SW 1271 (cell line): Measurements from ENCODE around the gene DMC1.

ENCODE experiments used
- DNase-seq, 2 experiments: peaks; one replicate each; lab custom pipeline; 2025; lab: John Stamatoyannopoulos, UW

DMC1 gene

GRCh38 chr22:38566726-38567504 is 3.1 kb downstream of the DMC1 start:
- no peak for DNase-seq

- DNase-seq: no peak
These were observed 4.5 kb downstream of the DMC1 start for GRCh38 chr22:38565441-38565840.

GRCh38 chr22:38564669-38565068 is 5.3 kb downstream of the DMC1 start:
- DNase-seq: no peak

- DNase-seq: no peak
These were observed 15.7 kb downstream of the DMC1 start for GRCh38 chr22:38554281-38554680.

- DNase-seq: no peak
These were observed 20.7 kb downstream of the DMC1 start for GRCh38 chr22:38549101-38549894.

- no peak for DNase-seq
These were observed 29.3 kb downstream of the DMC1 start for GRCh38 chr22:38540701-38541100.

GRCh38 chr22:38531251-38531938 is 38.6 kb downstream of the DMC1 start:
- no peak for DNase-seq

- DNase-seq: no peak
These were observed 45.6 kb downstream of the DMC1 start for GRCh38 chr22:38524429-38524828.

- no peak for DNase-seq
These were observed 46.5 kb downstream of the DMC1 start for GRCh38 chr22:38523479-38523878.

GRCh38 chr22:38523029-38523428 is 47.0 kb downstream of the DMC1 start:
- DNase-seq: no peak

GRCh38 chr22:38519453-38520250 is 50.3 kb downstream of the DMC1 start:
- DNase-seq: no peak

GRCh38 chr22:38518620-38519019 is 51.4 kb downstream of the DMC1 start:
- no peak for DNase-seq

GRCh38 chr22:38513063-38513462 is 56.9 kb downstream of the DMC1 start:
- no peak for DNase-seq

GRCh38 chr22:38510416-38510970 is 59.5 kb downstream of the DMC1 start:
- no peak for DNase-seq

- peak; percentile 73 to 90 for DNase-seq
These were observed 63.6 kb downstream of the DMC1 start, which contains the start of gene DDX17 for GRCh38 chr22:38506118-38506962. TSS of gene DDX17 (minus strand) at chr22:38506311.

- peak in 1 of 2 experiments; percentile 20 for DNase-seq
These were observed 64.4 kb downstream of the DMC1 start for GRCh38 chr22:38505541-38506117.

GRCh38 chr22:38504731-38505540 is 65.0 kb downstream of the DMC1 start:
- DNase-seq: peak in 1 of 2 experiments; percentile 35

- no peak for DNase-seq
These were observed 67.0 kb downstream of the DMC1 start for GRCh38 chr22:38503021-38503420.
